HG02970 (cell line): ENCODE measurements around the gene CSKMT.
"Not testable (repeated sequence)": the region's sequence is repeated elsewhere in the genome, so short reads cannot be mapped to it uniquely, and the experiment has no call there.

Experiments used
- ATAC-seq: cut with Tn5 transposase; IDR thresholded peaks from one replicate; pipeline ENCODE4 v1.9.1; 2021; ENCODE audit warnings: mild to moderate bottlenecking, moderate library complexity, moderate number of reproducible peaks; ENCODE audit not compliant: unreplicated experiment, low FRiP score

Gene CSKMT

DNA sequence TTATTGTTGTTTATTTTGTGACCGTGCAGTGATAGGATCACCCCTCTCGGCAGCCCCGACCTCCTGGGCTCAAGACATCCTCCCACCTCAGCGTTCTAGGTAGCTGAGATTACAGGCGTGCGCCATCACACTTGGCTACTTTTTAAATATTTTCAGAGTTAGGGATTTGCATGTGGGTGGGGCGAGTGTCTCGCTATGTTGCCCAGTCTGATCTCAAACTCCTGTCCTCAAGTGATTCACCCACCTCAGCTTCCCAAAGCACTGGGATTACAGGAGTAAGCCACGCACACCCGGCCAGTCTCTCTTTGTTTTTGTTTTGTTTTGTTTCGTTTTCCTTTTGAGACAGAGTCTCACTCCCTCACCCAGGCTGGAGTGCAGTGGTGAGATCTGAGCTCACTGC lies 10.8 kb upstream of the CSKMT start:
- no peak for ATAC-seq

GRCh38 chr11:62656796-62657429 lies 8.2 kb upstream of the CSKMT start:
- no peak for ATAC-seq

GRCh38 chr11:62664405-62665074 lies 572 bp upstream of the CSKMT start:
- ATAC-seq = peak; percentile 20

GRCh38 chr11:62665599-62666258 lies 617 bp downstream of the CSKMT start:
- peak; percentile 21 for ATAC-seq

GRCh38 chr11:62666259-62666926 lies 1.3 kb downstream of the CSKMT start:
- ATAC-seq = no peak

GRCh38 chr11:62667460-62667859 lies 2.3 kb downstream of the CSKMT start:
- ATAC-seq = no peak

GRCh38 chr11:62669420-62670161 lies 4.5 kb downstream of the CSKMT start:
- ATAC-seq = no peak

- ATAC-seq = no peak
These were observed 6.1 kb downstream of the CSKMT start for GRCh38 chr11:62671236-62671607.

DNA sequence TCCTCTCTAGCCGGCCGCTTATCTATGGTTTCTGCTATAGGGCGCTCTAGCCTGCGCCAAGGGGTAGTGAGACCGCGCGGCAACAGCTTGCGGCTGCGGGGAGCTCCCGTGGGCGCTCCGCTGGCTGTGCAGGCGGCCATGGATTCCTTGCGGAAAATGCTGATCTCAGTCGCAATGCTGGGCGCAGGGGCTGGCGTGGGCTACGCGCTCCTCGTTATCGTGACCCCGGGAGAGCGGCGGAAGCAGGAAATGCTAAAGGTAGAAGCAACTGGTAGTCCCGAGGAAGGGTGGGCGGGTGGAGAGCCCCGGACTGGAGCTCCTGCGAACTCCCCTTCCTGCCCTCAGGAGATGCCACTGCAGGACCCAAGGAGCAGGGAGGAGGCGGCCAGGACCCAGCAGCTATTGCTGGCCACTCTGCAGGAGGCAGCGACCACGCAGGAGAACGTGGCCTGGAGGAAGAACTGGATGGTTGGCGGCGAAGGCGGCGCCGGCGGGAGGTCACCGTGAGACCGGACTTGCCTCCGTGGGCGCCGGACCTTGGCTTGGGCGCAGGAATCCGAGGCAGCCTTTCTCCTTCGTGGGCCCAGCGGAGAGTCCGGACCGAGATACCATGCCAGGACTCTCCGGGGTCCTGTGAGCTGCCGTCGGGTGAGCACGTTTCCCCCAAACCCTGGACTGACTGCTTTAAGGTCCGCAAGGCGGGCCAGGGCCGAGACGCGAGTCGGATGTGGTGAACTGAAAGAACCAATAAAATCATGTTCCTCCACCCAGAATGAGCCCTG lies 6.7 kb downstream of the CSKMT start, which contains the start of the genes LBHD1 and UQCC3:
TSS of gene LBHD1 (minus strand) at position 660 of the 782 bp plus-strand sequence. CDS start 2,236 bp downstream, outside the sequence.
TSS of gene UQCC3 (plus strand) at position 66 of the 782 bp plus-strand sequence. CDS start at position 139, 73 bp downstream.
- no peak for ATAC-seq

GRCh38 chr11:62673196-62673525 lies 8.0 kb downstream of the CSKMT start:
- no peak for ATAC-seq

GRCh38 chr11:62675415-62675814 lies 10.3 kb downstream of the CSKMT start:
- not testable (repeated sequence) for ATAC-seq

DNA sequence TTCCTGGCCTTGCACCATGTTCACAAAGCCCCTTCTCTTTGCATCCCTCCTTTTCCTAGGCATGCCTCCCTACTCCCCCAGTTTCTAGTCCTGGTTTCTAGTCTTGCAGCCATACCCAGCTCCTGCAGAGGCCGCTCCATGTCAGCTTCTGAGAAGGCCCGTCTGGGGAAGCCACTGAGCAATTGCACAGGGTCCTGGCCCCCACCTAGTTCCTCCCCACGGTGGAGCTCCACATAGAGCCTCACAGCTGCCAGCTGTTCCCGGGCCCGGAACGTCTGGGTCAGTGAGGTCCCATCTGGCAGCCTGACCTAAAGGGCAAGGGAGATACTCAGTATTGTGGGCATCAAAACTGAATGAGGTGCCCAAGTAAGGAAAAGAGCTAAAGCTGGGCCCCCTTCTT lies 11.6 kb downstream of the CSKMT start:
- ATAC-seq = no peak

DNA sequence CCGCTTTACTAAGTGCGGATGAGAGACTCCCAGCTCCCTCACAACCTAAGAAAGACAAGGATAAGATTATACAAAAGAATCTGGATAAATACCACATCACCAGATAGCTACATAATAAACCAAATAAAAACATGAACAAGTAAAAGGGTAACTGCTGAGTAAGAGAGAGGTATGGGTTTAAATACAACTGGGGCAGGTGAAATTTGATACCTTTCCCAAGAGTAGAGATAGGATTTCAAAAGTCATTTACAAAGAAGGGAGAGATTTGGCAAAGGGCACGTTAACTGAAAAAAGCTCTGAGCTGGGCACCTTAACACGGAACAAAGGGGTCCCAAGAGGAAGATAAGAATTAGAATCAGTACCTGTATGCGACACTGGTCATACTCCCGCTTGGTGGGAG lies 12.0 kb downstream of the CSKMT start:
- no peak for ATAC-seq

GRCh38 chr11:62677714-62678113 lies 12.6 kb downstream of the CSKMT start:
- ATAC-seq = no peak

- ATAC-seq = peak; percentile 19
These were observed 13.3 kb downstream of the CSKMT start for GRCh38 chr11:62678433-62678769.

DNA sequence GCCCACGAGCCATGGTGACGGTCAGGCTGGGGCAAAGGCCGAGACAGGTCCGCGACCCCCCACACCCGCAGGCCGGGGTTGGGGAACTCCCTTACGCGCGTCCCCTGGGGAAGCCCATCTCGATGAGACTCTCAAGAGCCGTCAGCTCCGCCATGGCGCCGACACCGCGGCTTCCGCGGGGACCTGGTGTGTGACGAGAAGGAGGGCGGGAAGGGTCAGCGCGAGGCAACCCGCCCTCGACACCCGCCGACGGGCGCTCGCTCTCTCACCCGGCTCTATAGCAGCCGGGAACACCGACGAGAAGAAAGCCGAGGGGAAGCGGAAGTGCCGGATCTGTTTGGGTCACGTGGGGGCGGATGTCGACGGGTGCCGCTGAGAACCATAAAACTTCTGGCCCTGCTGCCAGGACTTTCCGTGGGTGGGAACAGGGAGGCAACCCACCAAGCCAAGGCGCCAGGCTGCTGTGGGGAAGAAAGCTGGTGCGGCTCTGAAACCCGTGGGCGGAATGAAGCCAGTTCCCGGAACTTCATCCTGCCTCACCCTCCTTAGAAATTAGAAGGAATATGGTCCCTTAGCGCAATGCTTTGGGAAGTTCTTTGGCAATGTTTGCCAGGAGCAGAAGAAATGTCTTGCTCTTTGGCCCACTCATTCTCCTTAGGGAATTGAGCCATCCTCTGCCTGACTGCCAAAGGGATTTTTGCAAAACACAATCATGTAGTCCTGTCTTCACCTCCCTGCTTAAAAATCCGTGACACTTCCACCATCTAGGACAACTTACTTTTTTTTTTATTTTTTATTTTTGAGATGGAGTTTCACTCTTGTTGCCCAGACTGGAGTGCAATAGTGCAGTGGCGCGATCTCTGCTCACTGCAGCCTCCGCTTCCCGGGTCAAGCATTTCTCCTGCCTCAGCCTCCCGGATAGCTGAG lies 13.9 kb downstream of the CSKMT start, which contains the start of gene UBXN1:
TSS of gene UBXN1 (minus strand) at position 304 of the 927 bp plus-strand sequence. CDS start at position 154, 150 bp downstream.
- peak; percentile 59 for ATAC-seq

- no peak for ATAC-seq
These were observed 15.7 kb downstream of the CSKMT start for GRCh38 chr11:62680825-62681240.

GRCh38 chr11:62682518-62682917 lies 17.4 kb downstream of the CSKMT start:
- ATAC-seq = no peak
